Colonic mucosa (tissue), 4 donors: Measurements from ENCODE around the gene SLITRK4. TPM values are rescaled to one million over a fixed set of nuclear protein-coding genes. Genes with fewer than 3 reads are reported as not detected.
A peak's percentile ranks its signal among the peaks of the same experiment; 100 is the strongest.

Experiments
- DNase-seq: peaks from one replicate; pipeline ENCODE4 v3.0.0-alpha.2; 2020
- H3K27ac ChIP-seq: fragments of 200-600 bp; one replicate; pipeline ENCODE4 v1.8.0; 2021
- H3K27me3 ChIP-seq: fragments of 200-600 bp; one replicate; pipeline ENCODE4 v1.8.0; 2021
- H3K36me3 ChIP-seq: fragments of 200-600 bp; one replicate; pipeline ENCODE4 v1.8.0; 2021
- H3K4me1 ChIP-seq: fragments of 200-600 bp; one replicate; pipeline ENCODE4 v1.8.0; 2021; ENCODE audit warnings: mild to moderate bottlenecking
- H3K4me3 ChIP-seq: fragments of 200-600 bp; one replicate; pipeline ENCODE4 v1.8.0; 2021
- H3K9ac ChIP-seq, 2 donors: one replicate each; pipeline ENCODE4 v1.7.0; 2013; ENCODE audit warnings: control low read depth in 2 of 2, low read depth in 2 of 2, low read length in 2 of 2
- H3K9me3 ChIP-seq: fragments of 200-600 bp; one replicate; pipeline ENCODE4 v1.8.0; 2021
- CTCF ChIP-seq: fragments of 200-600 bp; IDR thresholded peaks from one replicate; pipeline ENCODE4 v1.8.0; 2022; ENCODE audit warnings: antibody characterized with exemption, mild to moderate bottlenecking
- intact Hi-C: fragments of 100-400 bp; cut with DNase I; formaldehyde crosslinking; loops from one replicate; pipeline ENCODE4 v1.14.1; 2022
- total RNA-seq, 2 donors: library from RNA; stranded (reverse); fragmentation: NEBNext Ultra II Directional in 1 of 2; extraction: Animal tissue kit (Norgen Biotek cat#: 25700) in 1 of 2; gene quantifications; one replicate each; pipeline ENCODE4 v1.2.1, GENCODE V29; 2021
- donor health status: healthy.
- donor health status: DM: no; HTN: no; CAD: no.
- donor health status: DM: no; HTN: no; CAD: no.

Gene SLITRK4
- total RNA-seq, 2 donors from 2014 or later = 0.07 to 0.32 TPM

GRCh38 chrX:143663755-143664154 is 27.9 kb upstream of the SLITRK4 start:
- no peaks in the 10 kb centered on the region for H3K36me3 ChIP-seq
- H3K9me3 ChIP-seq = no peaks in the 10 kb centered on the region
- no peak for TF ChIP-seq CTCF
- H3K9ac ChIP-seq = no peak overlapping the region
- no peaks in the 10 kb centered on the region for H3K4me1 ChIP-seq
- no peak for DNase-seq
- no peaks in the 10 kb centered on the region for H3K27me3 ChIP-seq
- H3K4me3 ChIP-seq = no peak overlapping the region
- H3K27ac ChIP-seq = no peak overlapping the region
- intact Hi-C loops = loop anchor here (10.0 kb wide), 1 partner anchor 1531 kb away; no protein-coding TSS in a partner anchor

GRCh38 chrX:143661286-143661685 is 25.4 kb upstream of the SLITRK4 start:
- intact Hi-C loops = loop anchor here (10.0 kb wide), 1 partner anchor 1534 kb away; no protein-coding TSS in a partner anchor
- Histone ChIP-seq H3K4me1 (no peaks in the 10 kb centered on the region), H3K9me3 (no peaks in the 10 kb centered on the region), H3K27ac (no peak overlapping the region), H3K9ac (no peak overlapping the region), H3K36me3 (no peaks in the 10 kb centered on the region), H3K27me3 (no peaks in the 10 kb centered on the region), H3K4me3 (no peak overlapping the region)
- DNase-seq = no peak
- no peak for TF ChIP-seq CTCF

- Histone ChIP-seq H3K36me3 (no peaks in the 10 kb centered on the region), H3K9ac (no peak overlapping the region), H3K9me3 (no peaks in the 10 kb centered on the region), H3K27ac (no peak overlapping the region), H3K4me3 (no peak overlapping the region), H3K27me3 (no peaks in the 10 kb centered on the region), H3K4me1 (no peaks in the 10 kb centered on the region)
- no peak for DNase-seq
- TF ChIP-seq CTCF = peak; percentile 23
- intact Hi-C loops = no loop called here
Measured at GRCh38 chrX:143648705-143649104, 12.8 kb upstream of the SLITRK4 start.

GRCh38 chrX:143642426-143642825 is 6.5 kb upstream of the SLITRK4 start:
- Histone ChIP-seq H3K27ac (no peak overlapping the region), H3K4me3 (no peak overlapping the region), H3K4me1 (no peaks in the 10 kb centered on the region), H3K36me3 (no peaks in the 10 kb centered on the region), H3K9ac (no peak overlapping the region), H3K27me3 (no peaks in the 10 kb centered on the region), H3K9me3 (no peaks in the 10 kb centered on the region)
- TF ChIP-seq CTCF = no peak
- DNase-seq = no peak
- intact Hi-C loops = no loop called here

- Histone ChIP-seq H3K27me3 (peaks cover 14% of the 10 kb centered on the region), H3K9ac (no peak overlapping the region), H3K27ac (no peak overlapping the region), H3K9me3 (no peaks in the 10 kb centered on the region), H3K4me1 (no peaks in the 10 kb centered on the region), H3K4me3 (no peak overlapping the region), H3K36me3 (no peaks in the 10 kb centered on the region)
- intact Hi-C loops = no loop called here
- no peak for DNase-seq
- no peak for TF ChIP-seq CTCF
Measured at GRCh38 chrX:143636831-143637230, 930 bp upstream of the SLITRK4 start.
